Neural progenitor cell (in vitro differentiated cells): Measurements from ENCODE around the gene DPP7.

Experiments
- CTCF ChIP-seq: fragments of 200-600 bp; sonication (generic); IDR thresholded peaks from 2 replicates; pipeline ENCODE4 v1.5.1; 2017; ENCODE audit warnings: antibody characterized with exemption, mild to moderate bottlenecking
- EZH2 ChIP-seq: fragments of 200-600 bp; sonication (generic); IDR thresholded peaks from 2 replicates; pipeline ENCODE4 v1.6.1; 2017; ENCODE audit warnings: antibody characterized with exemption, mild to moderate bottlenecking, moderate library complexity
- EZH2phosphoT487 ChIP-seq: fragments of 200-600 bp; sonication (generic); IDR thresholded peaks from 2 replicates; pipeline ENCODE4 v1.6.1; 2017; ENCODE audit warnings: antibody characterized with exemption

GRCh38 chr9:137068539-137069507 lies 45.7 kb downstream of the DPP7 start:
- TF ChIP-seq CTCF (no peak), EZH2phosphoT487 (no peak), EZH2 (no peak)
